BJ (cell line): ENCODE data around the gene NINL. TPM values are rescaled to one million over a fixed set of nuclear protein-coding genes. Genes with fewer than 3 reads are reported as not detected.

Experiments used
- CTCF ChIA-PET: fragments of 350-600 bp; formaldehyde crosslinking; extraction: SDS; loops from one replicate; lab custom pipeline; 2021; ENCODE audit warnings: antibody characterized with exemption, inconsistent platforms; lab: Yijun Ruan, JAX
- POLR2A ChIA-PET: fragments of 300-600 bp; sonication (Branson Sonifier 250); formaldehyde crosslinking; extraction: SDS; loops from one replicate; lab custom pipeline; 2021; ENCODE audit warnings: antibody characterized with exemption; lab: Charles Lee
- DNase-seq: peaks from one replicate; pipeline ENCODE4 v3.0.0-alpha.2; 2011; ENCODE audit warnings: low read depth
- H3K27me3 ChIP-seq: 2 replicates; pipeline ENCODE4 v1.6.0; 2011; ENCODE audit warnings: low read length; ENCODE audit not compliant: control insufficient read depth, insufficient read depth
- H3K36me3 ChIP-seq: 2 replicates; pipeline ENCODE4 v1.5.1; 2011; ENCODE audit warnings: low read length; ENCODE audit not compliant: control insufficient read depth, insufficient read depth
- H3K4me3 ChIP-seq: 2 replicates; pipeline ENCODE4 v1.5.1; 2011; ENCODE audit warnings: low read depth, mild to moderate bottlenecking, control low read depth, low read length
- polyA plus RNA-seq: library from polyadenylated mRNA; depleted of rRNA; stranded (reverse); fragments of >200 nt; gene quantifications from 2 replicates; pipeline ENCODE4 v1.2.3, GENCODE V29; 2011
- TF ChIP-seq, protein P1 (sequence below): IDR thresholded peaks from 2 replicates; pipeline ENCODE4 v1.5.1; 2011; ENCODE audit warnings: low read depth, mild to moderate bottlenecking, control low read depth, inconsistent platforms, low read length, moderate library complexity; ENCODE audit not compliant: insufficient read depth

The NINL gene
- polyA plus RNA-seq, 1 experiment = 6.2 TPM

- TF ChIP-seq, protein P1, sequence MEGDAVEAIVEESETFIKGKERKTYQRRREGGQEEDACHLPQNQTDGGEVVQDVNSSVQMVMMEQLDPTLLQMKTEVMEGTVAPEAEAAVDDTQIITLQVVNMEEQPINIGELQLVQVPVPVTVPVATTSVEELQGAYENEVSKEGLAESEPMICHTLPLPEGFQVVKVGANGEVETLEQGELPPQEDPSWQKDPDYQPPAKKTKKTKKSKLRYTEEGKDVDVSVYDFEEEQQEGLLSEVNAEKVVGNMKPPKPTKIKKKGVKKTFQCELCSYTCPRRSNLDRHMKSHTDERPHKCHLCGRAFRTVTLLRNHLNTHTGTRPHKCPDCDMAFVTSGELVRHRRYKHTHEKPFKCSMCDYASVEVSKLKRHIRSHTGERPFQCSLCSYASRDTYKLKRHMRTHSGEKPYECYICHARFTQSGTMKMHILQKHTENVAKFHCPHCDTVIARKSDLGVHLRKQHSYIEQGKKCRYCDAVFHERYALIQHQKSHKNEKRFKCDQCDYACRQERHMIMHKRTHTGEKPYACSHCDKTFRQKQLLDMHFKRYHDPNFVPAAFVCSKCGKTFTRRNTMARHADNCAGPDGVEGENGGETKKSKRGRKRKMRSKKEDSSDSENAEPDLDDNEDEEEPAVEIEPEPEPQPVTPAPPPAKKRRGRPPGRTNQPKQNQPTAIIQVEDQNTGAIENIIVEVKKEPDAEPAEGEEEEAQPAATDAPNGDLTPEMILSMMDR = no peak
- DNase-seq = no peak
- ChIA-PET POLR2A (no interaction called here), CTCF (no interaction called here)
- Histone ChIP-seq H3K36me3 (peaks cover 10% of the 10 kb centered on the region), H3K27me3 (no peaks in the 10 kb centered on the region), H3K4me3 (no peak overlapping the region)
Measured at GRCh38 chr20:25489221-25489871, 96.0 kb downstream of the NINL start.

DNA sequence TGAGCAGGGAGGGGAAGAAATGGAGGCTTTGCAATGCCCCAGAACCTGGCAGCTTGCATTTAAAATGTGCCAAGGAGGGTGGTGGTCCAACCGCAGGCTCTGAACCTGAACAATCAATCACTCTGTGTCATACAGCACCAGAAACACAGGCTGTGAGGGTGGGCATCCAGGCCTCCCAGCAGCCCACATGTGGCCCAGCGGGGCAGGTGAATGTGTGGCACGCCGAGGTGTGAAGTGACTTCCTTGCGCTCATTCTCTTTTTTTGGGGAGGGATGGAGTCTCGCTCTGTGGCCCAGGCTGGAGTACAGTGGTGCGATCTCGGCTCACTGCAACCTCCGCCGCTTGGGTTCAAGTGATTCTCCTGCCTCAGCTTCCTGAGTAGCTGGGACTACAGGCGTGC is 97.4 kb downstream of the NINL start:
- POLR2A ChIA-PET = no interaction called here
- no peak for DNase-seq
- TF ChIP-seq, protein P1 = no peak
- CTCF ChIA-PET = interaction anchor here (1.1 to 1.4 kb wide), 2 partner anchors 17 to 52 kb away, joined by 4 to 5 read pairs; no protein-coding TSS in a partner anchor
- peaks cover 12% of the 10 kb centered on the region for H3K36me3 ChIP-seq
- no peaks in the 10 kb centered on the region for H3K27me3 ChIP-seq
- H3K4me3 ChIP-seq = no peak overlapping the region

- ChIA-PET POLR2A (no interaction called here), CTCF (interaction anchor here (1.1 to 1.4 kb wide), 3 partner anchors 17 to 87 kb away, joined by 3 to 5 read pairs (median 4); no protein-coding TSS in a partner anchor)
- TF ChIP-seq, protein P1 = no peak
- no peak for DNase-seq
- Histone ChIP-seq H3K4me3 (no peak overlapping the region), H3K36me3 (peaks cover 12% of the 10 kb centered on the region), H3K27me3 (no peaks in the 10 kb centered on the region)
Measured at GRCh38 chr20:25487306-25487705, 98.0 kb downstream of the NINL start.

DNA sequence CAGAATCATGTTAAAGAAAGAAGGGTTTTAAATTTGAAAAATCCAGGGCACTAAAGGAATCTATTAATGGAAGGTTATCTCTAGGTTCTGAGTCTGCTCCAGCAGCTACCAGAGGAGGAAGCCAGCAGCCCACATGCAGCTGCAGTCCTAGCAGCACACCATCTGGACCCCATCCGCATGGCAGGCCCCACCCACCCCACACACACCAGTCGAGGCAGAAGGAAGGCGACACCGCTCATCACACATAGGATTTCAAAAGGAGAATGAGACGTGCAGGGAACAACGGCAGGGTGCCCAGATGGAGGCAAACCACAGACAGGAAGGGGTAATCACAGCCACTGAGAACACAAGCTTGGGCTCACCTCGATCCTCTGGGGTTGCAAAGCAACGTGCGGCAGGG is 99.0 kb downstream of the NINL start:
- Histone ChIP-seq H3K27me3 (no peaks in the 10 kb centered on the region), H3K36me3 (peaks cover 15% of the 10 kb centered on the region), H3K4me3 (no peak overlapping the region)
- no peak for DNase-seq
- TF ChIP-seq, protein P1 = no peak
- ChIA-PET CTCF (interaction anchor here (1.4 kb wide), 1 partner anchor 88 kb away, joined by 3 read pairs; no protein-coding TSS in a partner anchor), POLR2A (no interaction called here)

GRCh38 chr20:25485872-25486271 is 99.5 kb downstream of the NINL start:
- ChIA-PET POLR2A (no interaction called here), CTCF (no interaction called here)
- peaks cover 18% of the 10 kb centered on the region for H3K36me3 ChIP-seq
- no peak for DNase-seq
- TF ChIP-seq, protein P1 = no peak
- H3K27me3 ChIP-seq = no peaks in the 10 kb centered on the region
- H3K4me3 ChIP-seq = no peak overlapping the region
